OCI-LY1 (cell line): ENCODE measurements around the gene CLEC1B.

Experiments used
- EZH2 ChIP-seq: fragments of 200-600 bp; sonication (generic), shearing (Covaris generic); IDR thresholded peaks from 2 replicates; pipeline ENCODE4 v1.8.0; 2017; ENCODE audit warnings: borderline replicate concordance, mixed run types, mild to moderate bottlenecking, antibody characterized with exemption, low read length, moderate library complexity, mixed read lengths
- TF ChIP-seq, protein P1 (sequence below): fragments of 200-600 bp; sonication (generic), shearing (Covaris generic); IDR thresholded peaks from 2 replicates; pipeline ENCODE4 v1.5.1; 2017; ENCODE audit warnings: mild to moderate bottlenecking, antibody characterized with exemption, low read length, moderate library complexity, mixed read lengths

- TF ChIP-seq, protein P1, sequence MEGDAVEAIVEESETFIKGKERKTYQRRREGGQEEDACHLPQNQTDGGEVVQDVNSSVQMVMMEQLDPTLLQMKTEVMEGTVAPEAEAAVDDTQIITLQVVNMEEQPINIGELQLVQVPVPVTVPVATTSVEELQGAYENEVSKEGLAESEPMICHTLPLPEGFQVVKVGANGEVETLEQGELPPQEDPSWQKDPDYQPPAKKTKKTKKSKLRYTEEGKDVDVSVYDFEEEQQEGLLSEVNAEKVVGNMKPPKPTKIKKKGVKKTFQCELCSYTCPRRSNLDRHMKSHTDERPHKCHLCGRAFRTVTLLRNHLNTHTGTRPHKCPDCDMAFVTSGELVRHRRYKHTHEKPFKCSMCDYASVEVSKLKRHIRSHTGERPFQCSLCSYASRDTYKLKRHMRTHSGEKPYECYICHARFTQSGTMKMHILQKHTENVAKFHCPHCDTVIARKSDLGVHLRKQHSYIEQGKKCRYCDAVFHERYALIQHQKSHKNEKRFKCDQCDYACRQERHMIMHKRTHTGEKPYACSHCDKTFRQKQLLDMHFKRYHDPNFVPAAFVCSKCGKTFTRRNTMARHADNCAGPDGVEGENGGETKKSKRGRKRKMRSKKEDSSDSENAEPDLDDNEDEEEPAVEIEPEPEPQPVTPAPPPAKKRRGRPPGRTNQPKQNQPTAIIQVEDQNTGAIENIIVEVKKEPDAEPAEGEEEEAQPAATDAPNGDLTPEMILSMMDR = no peak
- no peak for TF ChIP-seq EZH2
Observed at GRCh38 chr12:10031321-10031720, 32.4 kb upstream of the CLEC1B start.
